Osteocyte (in vitro differentiated cells): ENCODE results near the gene KCNK3. TPM values are rescaled to one million over a fixed set of nuclear protein-coding genes. Genes with fewer than 3 reads are reported as not detected.

Source experiments
- DNase-seq: peaks from one replicate; pipeline ENCODE4 v3.0.0; 2021; ENCODE audit warnings: mixed read lengths; ENCODE audit not compliant: unreplicated experiment; ENCODE audit errors: extremely low spot score
- H3K27ac Mint-ChIP-seq: one replicate; pipeline ENCODE4 v1.8.0; 2021; ENCODE audit warnings: mild to moderate bottlenecking, mixed read lengths; ENCODE audit not compliant: unreplicated experiment
- H3K27me3 Mint-ChIP-seq: one replicate; pipeline ENCODE4 v1.8.0; 2021; ENCODE audit warnings: mixed read lengths; ENCODE audit not compliant: unreplicated experiment
- H3K36me3 Mint-ChIP-seq: one replicate; pipeline ENCODE4 v1.8.0; 2021; ENCODE audit warnings: mixed read lengths; ENCODE audit not compliant: unreplicated experiment
- H3K4me1 Mint-ChIP-seq: one replicate; pipeline ENCODE4 v1.8.0; 2021; ENCODE audit warnings: mixed read lengths; ENCODE audit not compliant: unreplicated experiment
- H3K4me3 Mint-ChIP-seq: one replicate; pipeline ENCODE4 v1.8.0; 2021; ENCODE audit warnings: mild to moderate bottlenecking, moderate library complexity, mixed read lengths; ENCODE audit not compliant: unreplicated experiment
- H3K9me3 Mint-ChIP-seq: one replicate; pipeline ENCODE4 v1.8.0; 2021; ENCODE audit warnings: mixed read lengths; ENCODE audit not compliant: unreplicated experiment
- CTCF ChIP-seq: fragments of 200-600 bp; sonication (generic); IDR thresholded peaks from 2 replicates; pipeline ENCODE4 v1.5.0; 2021; ENCODE audit warnings: antibody characterized with exemption, mild to moderate bottlenecking, moderate library complexity
- total RNA-seq: library from RNA; stranded (reverse); gene quantifications from 2 replicates; pipeline ENCODE4 v1.2.1, GENCODE V29; 2021

Gene KCNK3
- total RNA-seq, 1 donor from 2014 or later: 8.5 TPM

- Mint-ChIP-seq H3K4me3 (no peak overlapping the region), H3K27me3 (peaks cover 34% of the 10 kb centered on the region), H3K27ac (no peak overlapping the region), H3K9me3 (no peaks in the 10 kb centered on the region), H3K36me3 (no peaks in the 10 kb centered on the region), H3K4me1 (peaks cover 1% of the 10 kb centered on the region)
- DNase-seq: no peak
- no peak for TF ChIP-seq CTCF
These were observed 16.8 kb upstream of the KCNK3 start for GRCh38 chr2:26675651-26676255.

GRCh38 chr2:26678035-26678434 lies 14.5 kb upstream of the KCNK3 start:
- DNase-seq: no peak
- Mint-ChIP-seq H3K4me3 (no peak overlapping the region), H3K36me3 (no peaks in the 10 kb centered on the region), H3K27me3 (peaks cover 23% of the 10 kb centered on the region), H3K27ac (no peak overlapping the region), H3K9me3 (no peaks in the 10 kb centered on the region), H3K4me1 (peaks cover 10% of the 10 kb centered on the region)
- TF ChIP-seq CTCF: no peak

GRCh38 chr2:26679867-26680266 lies 12.7 kb upstream of the KCNK3 start:
- H3K36me3 Mint-ChIP-seq: no peaks in the 10 kb centered on the region
- TF ChIP-seq CTCF: no peak
- no peak overlapping the region for H3K27ac Mint-ChIP-seq
- no peaks in the 10 kb centered on the region for H3K9me3 Mint-ChIP-seq
- no peak for DNase-seq
- no peak overlapping the region for H3K4me3 Mint-ChIP-seq
- H3K4me1 Mint-ChIP-seq: peaks cover 10% of the 10 kb centered on the region
- H3K27me3 Mint-ChIP-seq: peaks cover 21% of the 10 kb centered on the region

GRCh38 chr2:26681656-26682055 lies 10.9 kb upstream of the KCNK3 start:
- Mint-ChIP-seq H3K9me3 (no peaks in the 10 kb centered on the region), H3K4me3 (no peak overlapping the region), H3K27me3 (peaks cover 37% of the 10 kb centered on the region), H3K4me1 (peaks cover 9% of the 10 kb centered on the region), H3K36me3 (no peaks in the 10 kb centered on the region), H3K27ac (peak overlapping the region; percentile 52)
- DNase-seq: no peak
- TF ChIP-seq CTCF: no peak

GRCh38 chr2:26682155-26682554 lies 10.4 kb upstream of the KCNK3 start:
- no peaks in the 10 kb centered on the region for H3K9me3 Mint-ChIP-seq
- H3K27ac Mint-ChIP-seq: peak overlapping the region; percentile 52
- peaks cover 42% of the 10 kb centered on the region for H3K27me3 Mint-ChIP-seq
- H3K4me3 Mint-ChIP-seq: no peak overlapping the region
- peaks cover 9% of the 10 kb centered on the region for H3K4me1 Mint-ChIP-seq
- no peak for TF ChIP-seq CTCF
- no peak for DNase-seq
- no peaks in the 10 kb centered on the region for H3K36me3 Mint-ChIP-seq
